GM23338 (cell line): Measurements from ENCODE around the gene RXRA.

ENCODE experiments used
- CREB1 ChIP-seq: fragments of 250-450 bp; sonication (Bioruptor Pico); IDR thresholded peaks from 2 replicates; pipeline ENCODE4 v1.5.0; 2020; ENCODE audit warnings: low read depth, mild to moderate bottlenecking, moderate library complexity
- EZH2 ChIP-seq: fragments of 200-600 bp; sonication (generic); IDR thresholded peaks from one replicate; pipeline ENCODE4 v1.8.0; 2017; ENCODE audit warnings: antibody characterized with exemption, mild to moderate bottlenecking, low read depth; ENCODE audit not compliant: unreplicated experiment
- EZH2phosphoT487 ChIP-seq: fragments of 200-600 bp; sonication (generic); IDR thresholded peaks from one replicate; pipeline ENCODE4 v1.8.1; 2018; ENCODE audit warnings: antibody characterized with exemption; ENCODE audit not compliant: unreplicated experiment
- JUNB ChIP-seq: IDR thresholded peaks from one replicate; pipeline ENCODE4 v1.6.1; 2016; ENCODE audit warnings: antibody characterized with exemption; ENCODE audit not compliant: unreplicated experiment
- POLR2AphosphoS5 ChIP-seq: IDR thresholded peaks from 2 replicates; pipeline ENCODE4 v1.6.1; 2016; ENCODE audit warnings: antibody characterized with exemption, low read depth
- STAT1 ChIP-seq: IDR thresholded peaks from one replicate; pipeline ENCODE4 v1.6.1; 2016; ENCODE audit warnings: antibody characterized with exemption; ENCODE audit not compliant: unreplicated experiment
- ZNF114 ChIP-seq: fragments of 250-450 bp; sonication (Bioruptor Pico); IDR thresholded peaks from 2 replicates; pipeline ENCODE4 v1.5.0; 2020; ENCODE audit warnings: mild to moderate bottlenecking, moderate library complexity
- ZNF331 ChIP-seq: fragments of 250-450 bp; sonication (Bioruptor Pico); IDR thresholded peaks from 2 replicates; pipeline ENCODE4 v1.5.0; 2020; ENCODE audit warnings: low read depth, mild to moderate bottlenecking, moderate library complexity
- TF ChIP-seq, protein P1 (sequence below): IDR thresholded peaks from one replicate; pipeline ENCODE4 v1.6.1; 2018; ENCODE audit warnings: antibody characterized with exemption; ENCODE audit not compliant: unreplicated experiment
- TF ChIP-seq, protein P2 (sequence below), 2 experiments: fragments of 200-600 bp in 1 of 2; sonication (generic) in 1 of 2; conservative IDR thresholded peaks; 2 replicates each; pipeline versions ENCODE4 v1.5.1 to v1.6.1; 2016 to 2017; ENCODE audit warnings: antibody characterized with exemption in 2 of 2, low read depth in 2 of 2, mild to moderate bottlenecking in 2 of 2, moderate library complexity in 1 of 2
- TF ChIP-seq, protein P3 (sequence below): IDR thresholded peaks from 2 replicates; pipeline ENCODE4 v1.6.1; 2016; ENCODE audit warnings: antibody characterized with exemption

DNA sequence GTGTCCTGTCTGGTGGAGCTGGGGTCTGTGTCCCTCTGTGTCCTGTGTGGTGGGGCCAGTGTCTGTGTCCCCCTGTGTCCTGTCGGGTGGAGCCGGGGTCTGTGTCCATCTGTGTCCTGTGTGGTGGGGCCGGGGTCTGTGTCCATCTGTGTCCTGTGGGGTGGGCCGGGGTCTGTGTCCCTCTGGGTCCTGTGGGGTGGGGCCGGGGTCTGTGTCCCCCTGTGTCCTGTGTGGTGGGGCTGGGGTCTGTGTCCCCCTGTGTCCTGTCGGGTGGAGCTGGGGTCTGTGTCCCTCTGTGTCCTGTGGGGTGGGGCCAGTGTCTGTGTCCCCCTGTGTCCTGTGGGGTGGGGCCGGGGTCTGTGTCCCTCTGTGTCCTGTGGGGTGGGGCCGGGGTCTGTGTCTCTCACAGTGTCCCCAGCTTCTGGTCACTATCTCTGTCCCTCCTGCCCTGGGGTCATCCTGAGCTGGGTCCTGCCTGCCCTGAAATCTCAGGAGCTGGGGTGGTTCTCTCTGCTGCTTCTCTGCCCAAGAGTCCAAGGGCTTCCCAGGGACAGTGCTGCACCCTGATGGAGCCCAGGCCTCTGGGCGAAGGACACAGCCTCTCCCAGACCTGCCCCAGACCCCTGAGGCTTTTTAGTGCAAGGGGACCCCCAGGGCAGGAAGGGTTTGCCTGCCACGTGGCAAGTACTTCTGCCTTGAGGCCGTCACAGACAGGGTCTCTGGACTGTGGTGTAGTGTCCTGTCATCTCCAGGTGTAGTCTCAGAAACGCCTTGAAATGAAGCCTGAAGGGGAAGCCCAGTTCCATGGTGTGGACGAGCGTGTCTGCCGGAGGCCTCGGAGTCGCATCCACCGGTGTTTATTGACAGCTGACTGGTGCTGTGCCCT lies 131.3 kb downstream of the RXRA start:
- TF ChIP-seq, protein P1, sequence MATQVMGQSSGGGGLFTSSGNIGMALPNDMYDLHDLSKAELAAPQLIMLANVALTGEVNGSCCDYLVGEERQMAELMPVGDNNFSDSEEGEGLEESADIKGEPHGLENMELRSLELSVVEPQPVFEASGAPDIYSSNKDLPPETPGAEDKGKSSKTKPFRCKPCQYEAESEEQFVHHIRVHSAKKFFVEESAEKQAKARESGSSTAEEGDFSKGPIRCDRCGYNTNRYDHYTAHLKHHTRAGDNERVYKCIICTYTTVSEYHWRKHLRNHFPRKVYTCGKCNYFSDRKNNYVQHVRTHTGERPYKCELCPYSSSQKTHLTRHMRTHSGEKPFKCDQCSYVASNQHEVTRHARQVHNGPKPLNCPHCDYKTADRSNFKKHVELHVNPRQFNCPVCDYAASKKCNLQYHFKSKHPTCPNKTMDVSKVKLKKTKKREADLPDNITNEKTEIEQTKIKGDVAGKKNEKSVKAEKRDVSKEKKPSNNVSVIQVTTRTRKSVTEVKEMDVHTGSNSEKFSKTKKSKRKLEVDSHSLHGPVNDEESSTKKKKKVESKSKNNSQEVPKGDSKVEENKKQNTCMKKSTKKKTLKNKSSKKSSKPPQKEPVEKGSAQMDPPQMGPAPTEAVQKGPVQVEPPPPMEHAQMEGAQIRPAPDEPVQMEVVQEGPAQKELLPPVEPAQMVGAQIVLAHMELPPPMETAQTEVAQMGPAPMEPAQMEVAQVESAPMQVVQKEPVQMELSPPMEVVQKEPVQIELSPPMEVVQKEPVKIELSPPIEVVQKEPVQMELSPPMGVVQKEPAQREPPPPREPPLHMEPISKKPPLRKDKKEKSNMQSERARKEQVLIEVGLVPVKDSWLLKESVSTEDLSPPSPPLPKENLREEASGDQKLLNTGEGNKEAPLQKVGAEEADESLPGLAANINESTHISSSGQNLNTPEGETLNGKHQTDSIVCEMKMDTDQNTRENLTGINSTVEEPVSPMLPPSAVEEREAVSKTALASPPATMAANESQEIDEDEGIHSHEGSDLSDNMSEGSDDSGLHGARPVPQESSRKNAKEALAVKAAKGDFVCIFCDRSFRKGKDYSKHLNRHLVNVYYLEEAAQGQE = no peak
- TF ChIP-seq, protein P2, sequence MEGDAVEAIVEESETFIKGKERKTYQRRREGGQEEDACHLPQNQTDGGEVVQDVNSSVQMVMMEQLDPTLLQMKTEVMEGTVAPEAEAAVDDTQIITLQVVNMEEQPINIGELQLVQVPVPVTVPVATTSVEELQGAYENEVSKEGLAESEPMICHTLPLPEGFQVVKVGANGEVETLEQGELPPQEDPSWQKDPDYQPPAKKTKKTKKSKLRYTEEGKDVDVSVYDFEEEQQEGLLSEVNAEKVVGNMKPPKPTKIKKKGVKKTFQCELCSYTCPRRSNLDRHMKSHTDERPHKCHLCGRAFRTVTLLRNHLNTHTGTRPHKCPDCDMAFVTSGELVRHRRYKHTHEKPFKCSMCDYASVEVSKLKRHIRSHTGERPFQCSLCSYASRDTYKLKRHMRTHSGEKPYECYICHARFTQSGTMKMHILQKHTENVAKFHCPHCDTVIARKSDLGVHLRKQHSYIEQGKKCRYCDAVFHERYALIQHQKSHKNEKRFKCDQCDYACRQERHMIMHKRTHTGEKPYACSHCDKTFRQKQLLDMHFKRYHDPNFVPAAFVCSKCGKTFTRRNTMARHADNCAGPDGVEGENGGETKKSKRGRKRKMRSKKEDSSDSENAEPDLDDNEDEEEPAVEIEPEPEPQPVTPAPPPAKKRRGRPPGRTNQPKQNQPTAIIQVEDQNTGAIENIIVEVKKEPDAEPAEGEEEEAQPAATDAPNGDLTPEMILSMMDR (conservative IDR thresholded peaks at IDR 0.05; ENCODE audit: low read depth in 2 of 2) = no peak
- TF ChIP-seq POLR2AphosphoS5 = no peak
- TF ChIP-seq JUNB = no peak
- TF ChIP-seq EZH2phosphoT487 = no peak
- TF ChIP-seq EZH2 = no peak
- no peak for TF ChIP-seq ZNF114
- TF ChIP-seq, protein P3, sequence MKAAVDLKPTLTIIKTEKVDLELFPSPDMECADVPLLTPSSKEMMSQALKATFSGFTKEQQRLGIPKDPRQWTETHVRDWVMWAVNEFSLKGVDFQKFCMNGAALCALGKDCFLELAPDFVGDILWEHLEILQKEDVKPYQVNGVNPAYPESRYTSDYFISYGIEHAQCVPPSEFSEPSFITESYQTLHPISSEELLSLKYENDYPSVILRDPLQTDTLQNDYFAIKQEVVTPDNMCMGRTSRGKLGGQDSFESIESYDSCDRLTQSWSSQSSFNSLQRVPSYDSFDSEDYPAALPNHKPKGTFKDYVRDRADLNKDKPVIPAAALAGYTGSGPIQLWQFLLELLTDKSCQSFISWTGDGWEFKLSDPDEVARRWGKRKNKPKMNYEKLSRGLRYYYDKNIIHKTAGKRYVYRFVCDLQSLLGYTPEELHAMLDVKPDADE = no peak
- TF ChIP-seq STAT1 = no peak
- TF ChIP-seq CREB1 (CRISPR knock-in tag) = no peak
- TF ChIP-seq ZNF331 (CRISPR knock-in tag) = no peak
